ENCODE data around the gene GLG1.

GLG1 gene

GRCh38 chr16:74583926-74584666, 22.8 kb downstream of the GLG1 start:
- no peak for DNase-seq (ENCODE audit: low spot score)
- no peak overlapping the region for H3K27ac ChIP-seq
- no peak overlapping the region for H3K4me3 ChIP-seq
- TF ChIP-seq CTCF (IDR thresholded peaks at IDR 0.05) = no peak

GRCh38 chr16:74582970-74583369, 23.9 kb downstream of the GLG1 start:
- no peak for DNase-seq (ENCODE audit: low spot score)
- H3K27ac ChIP-seq = no peak overlapping the region
- H3K4me3 ChIP-seq = no peak overlapping the region
- TF ChIP-seq CTCF (IDR thresholded peaks at IDR 0.05) = no peak

DNA sequence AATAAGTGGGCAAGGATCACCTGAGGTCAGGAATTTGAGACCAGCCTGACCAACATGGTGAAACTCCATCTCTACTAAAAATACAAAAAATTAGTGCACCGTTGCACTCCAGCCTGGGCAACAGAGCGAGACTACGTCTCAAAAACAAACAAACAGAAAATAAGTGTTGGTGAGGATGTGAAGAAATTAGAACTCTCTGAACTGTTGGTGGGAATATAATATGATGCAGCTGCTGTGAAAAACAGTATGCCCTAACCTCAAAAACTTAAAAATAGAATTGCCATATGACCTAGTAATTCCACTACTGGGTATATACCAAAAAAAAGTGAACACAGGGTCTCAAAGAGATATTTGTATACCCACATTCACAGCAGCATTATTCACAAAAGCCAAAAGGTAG, 26.1 kb downstream of the GLG1 start:
- TF ChIP-seq CTCF (IDR thresholded peaks at IDR 0.05) = no peak
- no peak overlapping the region for H3K4me3 ChIP-seq

DNA sequence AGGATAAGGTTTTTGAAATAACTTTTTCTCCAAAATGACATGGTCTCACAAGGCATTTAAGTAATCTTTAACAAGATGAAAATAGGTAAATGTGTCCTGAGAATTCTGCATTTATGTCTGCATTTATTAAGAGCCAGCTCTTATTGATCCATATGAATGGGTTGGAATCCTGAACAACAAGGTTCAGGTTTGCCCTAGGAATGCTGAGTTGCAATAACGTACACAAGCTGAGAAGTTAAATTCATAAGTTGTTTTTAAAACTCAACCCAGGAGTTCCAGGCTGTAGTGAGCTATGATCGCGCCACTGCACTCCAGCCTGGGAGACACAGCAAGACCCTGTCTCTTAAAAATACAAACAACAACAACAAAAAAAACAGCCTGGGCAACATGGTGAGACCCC, 28.1 kb downstream of the GLG1 start:
- no peak for TF ChIP-seq CTCF (IDR thresholded peaks at IDR 0.05)
- no peak for DNase-seq (ENCODE audit: low spot score)
- Histone ChIP-seq H3K4me3 (no peak overlapping the region), H3K27ac (no peak overlapping the region)

More for the DNA sequence above, 26.1 kb downstream of the GLG1 start:
- DNase-seq (ENCODE audit: low spot score) = no peak
- no peak overlapping the region for H3K27ac ChIP-seq

GRCh38 chr16:74578433-74578832, 28.5 kb downstream of the GLG1 start:
- TF ChIP-seq CTCF (IDR thresholded peaks at IDR 0.05) = no peak
- H3K27ac ChIP-seq = no peak overlapping the region
- H3K4me3 ChIP-seq = no peak overlapping the region
- DNase-seq (ENCODE audit: low spot score) = no peak

GRCh38 chr16:74577882-74578366, 29.0 kb downstream of the GLG1 start:
- Histone ChIP-seq H3K27ac (no peak overlapping the region), H3K4me3 (no peak overlapping the region)
- TF ChIP-seq CTCF (IDR thresholded peaks at IDR 0.05) = no peak
- DNase-seq (ENCODE audit: low spot score) = no peak

All from coronary artery (tissue), 2 donors.